ENCODE results near the gene DNAJC3. TPM values are rescaled to one million over a fixed set of nuclear protein-coding genes. Genes with fewer than 3 reads are reported as not detected.

DNAJC3 gene
- total and polyA plus RNA-seq, 2 of the 8 experiments (the other 6 are each of a cell fraction or from before 2014, with no cell fraction given), result 4.3 to 24.1 TPM

GRCh38 chr13:95740979-95741320 lies 64.0 kb downstream of the DNAJC3 start:
- H2BK12ac ChIP-seq (ENCODE audit: low read depth, low read length), result no peak overlapping the region
- H2BK5ac ChIP-seq (ENCODE audit: low read depth, low read length), result no peak overlapping the region
- DNase-seq (ENCODE audit: low read depth in 1 of 2, low spot score in 2 of 2) (no peak), FAIRE-seq (no peak)
- H3K36me3 ChIP-seq (ENCODE audit: control insufficient read depth in 2 of 4, insufficient read depth in 4 of 4, low read length in 3 of 4), result no peaks in the 10 kb centered on the region
- peaks cover 2 to 23% of the 10 kb centered on the region in 2 experiments; a peak in 2 of 4 replicates for H3K79me2 ChIP-seq (ENCODE audit: control insufficient read depth in 1 of 2, insufficient read depth in 2 of 2, low read length in 2 of 2)
- no peaks in the 10 kb centered on the region for H3K27me3 ChIP-seq (replicated peaks in 1 of 4; ENCODE audit: control insufficient read depth in 3 of 4, extremely low read depth in 1 of 4, insufficient read depth in 3 of 4, low read length in 3 of 4)
- peaks cover 0 to 1% of the 10 kb centered on the region in 2 experiments for H4K20me1 ChIP-seq (replicated peaks in 1 of 2; ENCODE audit: control insufficient read depth in 1 of 2, insufficient read depth in 2 of 2, low read length in 2 of 2)
- H2BK120ac ChIP-seq (replicated peaks; ENCODE audit: low read depth, low read length), result peak overlapping the region; percentile 54
- H3K27ac ChIP-seq (ENCODE audit: low read depth, low read length), result no peak overlapping the region
- 0 out of 2 replicates have a peak, but pooled peaks cover 2% of the 10 kb centered on the region for H3K23me2 ChIP-seq (ENCODE audit: low read depth, low read length)
- no peak overlapping the region for H4K91ac ChIP-seq (replicated peaks; ENCODE audit: insufficient read length, low read length)
- CTCF ChIA-PET (ENCODE audit: partially characterized antibody), result interaction anchor here (1.0 kb wide), 1 partner anchor 43 kb away, joined by 6 read pairs; no protein-coding TSS in a partner anchor
- H3K9ac ChIP-seq (replicated peaks in 1 of 4; ENCODE audit: extremely low read depth in 1 of 4, low read depth in 3 of 4, low read length in 3 of 4), result no peak overlapping the region; a peak in 1 of 7 replicates
- peaks cover 14% of the 10 kb centered on the region; the same call in 1 of the 2 replicates for H3K79me1 ChIP-seq (ENCODE audit: low read depth, low read length)
- no peak overlapping the region for H3K23ac ChIP-seq (ENCODE audit: insufficient read length)
- H4K8ac ChIP-seq (ENCODE audit: extremely low read depth, insufficient read depth, low read length), result no peak overlapping the region
- no peak overlapping the region for H2AFZ ChIP-seq (ENCODE audit: low read length)
- H3K4me1 ChIP-seq (replicated peaks in 1 of 4; ENCODE audit: control insufficient read depth in 3 of 4, insufficient read depth in 4 of 4, low read length in 3 of 4), result 0 out of 7 replicates have a peak, but pooled peaks cover 0 to 3% (median 0%) of the 10 kb centered on the region in 4 experiments
- no peak overlapping the region for H4K5ac ChIP-seq (ENCODE audit: insufficient read length, low read depth, low read length)
- no peak for TF ChIP-seq SAP30 (IDR thresholded peaks at IDR 0.05; ENCODE audit: insufficient read depth, insufficient replicate concordance, low read length)
- no peak for TF ChIP-seq KDM1A (IDR thresholded peaks at IDR 0.05; ENCODE audit: borderline replicate concordance, low read length)
- no peak for TF ChIP-seq E2F6 (IDR thresholded peaks at IDR 0.05)
- no peak for TF ChIP-seq CHD1 (IDR thresholded peaks at IDR 0.05; ENCODE audit: low read depth, low read length)
- TF ChIP-seq, protein P1, sequence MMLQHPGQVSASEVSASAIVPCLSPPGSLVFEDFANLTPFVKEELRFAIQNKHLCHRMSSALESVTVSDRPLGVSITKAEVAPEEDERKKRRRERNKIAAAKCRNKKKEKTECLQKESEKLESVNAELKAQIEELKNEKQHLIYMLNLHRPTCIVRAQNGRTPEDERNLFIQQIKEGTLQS (IDR thresholded peaks at IDR 0.05; ENCODE audit: insufficient read depth, low read depth, low read length), result no peak
- POLR2A ChIA-PET (ENCODE audit: partially characterized antibody), result no interaction called here
- H3K14ac ChIP-seq (ENCODE audit: insufficient read length), result no peak overlapping the region
- peaks cover 0 to 2% of the 10 kb centered on the region in 2 experiments; a peak in 1 of 4 replicates for H3K9me3 ChIP-seq (ENCODE audit: insufficient read depth in 2 of 2, low read depth in 1 of 2, low read length in 1 of 2)
- no peak overlapping the region for H3K18ac ChIP-seq (ENCODE audit: extremely low read depth, low read length)
- no peak overlapping the region for H2BK20ac ChIP-seq (ENCODE audit: low read length)
- no peak overlapping the region for H3K4ac ChIP-seq (replicated peaks; ENCODE audit: insufficient read length, low read depth, low read length)
- peak overlapping the region in 1 of 4 experiments; percentile 39; a peak in 1 of 8 replicates for H3K4me3 ChIP-seq (ENCODE audit: extremely low read depth in 1 of 4, insufficient read depth in 2 of 4, low read depth in 3 of 4, low read length in 4 of 4)
- no peak overlapping the region for H3K56ac ChIP-seq (replicated peaks; ENCODE audit: insufficient read length, low read depth, low read length)
- H2AK5ac ChIP-seq (ENCODE audit: low read depth, low read length), result peak overlapping the region; percentile 9; the same call in 1 of the 2 replicates
- no peak overlapping the region for H2BK15ac ChIP-seq (ENCODE audit: low read length)
- H3K4me2 ChIP-seq (ENCODE audit: insufficient read depth in 1 of 2, low read depth in 2 of 2, low read length in 2 of 2), result no peak overlapping the region
